HG03196 (cell line): ENCODE results near the gene RBM33.
"Not testable (repeated sequence)": the region's sequence is repeated elsewhere in the genome, so short reads cannot be mapped to it uniquely, and the experiment has no call there.

ENCODE experiments used
- ATAC-seq: cut with Tn5 transposase; IDR thresholded peaks from one replicate; pipeline ENCODE4 v1.9.1; 2021; ENCODE audit not compliant: unreplicated experiment

The RBM33 gene

DNA sequence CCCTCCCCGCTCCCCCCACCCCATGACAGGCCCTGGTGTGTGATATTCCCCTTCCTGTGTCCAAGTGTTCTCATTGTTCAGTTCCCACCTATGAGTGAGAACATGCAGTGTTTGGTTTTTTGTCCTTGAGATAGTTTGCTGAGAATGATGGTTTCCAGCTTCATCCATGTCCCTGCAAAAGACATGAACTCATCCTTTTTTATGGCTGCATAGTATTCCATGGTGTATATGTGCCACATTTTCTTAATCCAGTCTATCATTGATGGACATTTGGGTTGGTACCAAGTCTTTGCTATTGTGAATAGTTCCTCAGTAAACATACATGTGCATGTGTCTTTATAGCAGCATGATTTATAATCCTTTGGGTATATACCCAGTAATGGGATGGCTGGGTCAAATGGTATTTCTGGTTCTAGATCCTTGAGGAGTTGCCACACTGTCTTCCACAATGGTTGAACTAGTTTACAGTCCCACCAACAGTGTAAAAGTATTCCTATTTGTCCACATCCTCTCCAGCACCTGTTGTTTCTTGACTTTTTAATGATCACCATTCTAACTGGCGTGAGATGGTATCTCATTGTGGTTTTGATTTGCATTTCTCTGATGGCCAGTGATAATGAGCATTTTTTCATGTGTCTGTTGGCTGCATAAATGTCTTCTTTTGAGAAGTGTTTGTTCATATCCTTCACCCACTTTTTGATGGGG lies 42.3 kb downstream of the RBM33 start:
- ATAC-seq: not testable (repeated sequence)

DNA sequence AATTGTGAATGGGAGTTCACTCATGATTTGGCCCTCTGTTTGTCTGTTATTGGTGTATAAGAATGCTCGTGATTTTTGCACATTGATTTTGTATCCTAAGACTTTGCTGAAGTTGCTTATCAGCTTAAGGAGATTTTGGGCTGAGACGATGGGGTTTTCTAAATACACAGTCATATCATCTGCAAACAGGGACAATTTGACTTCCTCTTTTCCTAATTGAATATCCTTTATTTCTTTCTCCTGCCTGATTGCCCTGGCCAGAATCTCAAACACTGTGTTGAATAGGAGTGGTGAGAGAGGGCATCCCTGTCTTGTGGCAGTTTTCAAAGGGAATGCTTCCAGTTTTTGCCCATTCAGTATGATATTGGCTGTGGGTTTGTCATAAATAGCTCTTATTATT lies 43.8 kb downstream of the RBM33 start:
- not testable (repeated sequence) for ATAC-seq

DNA sequence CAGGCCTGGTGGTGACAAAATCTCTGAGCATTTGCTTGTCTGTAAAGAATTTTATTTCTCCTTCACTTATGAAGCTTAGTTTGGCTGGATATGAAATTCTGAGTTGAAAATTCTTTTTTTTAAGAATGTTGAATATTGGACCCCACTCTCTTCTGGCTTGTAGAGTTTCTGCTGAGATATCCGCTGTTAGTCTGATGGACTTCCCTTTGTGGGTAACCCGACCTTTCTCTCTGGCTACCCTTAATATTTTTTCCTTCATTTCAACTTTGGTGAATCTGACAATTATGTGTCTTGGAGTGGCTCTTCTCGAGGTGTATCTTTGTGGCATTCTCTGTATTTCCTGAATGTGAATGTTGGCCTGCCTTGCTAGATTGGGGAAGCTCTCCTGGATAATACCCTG lies 46.2 kb downstream of the RBM33 start:
- ATAC-seq: not testable (repeated sequence)

DNA sequence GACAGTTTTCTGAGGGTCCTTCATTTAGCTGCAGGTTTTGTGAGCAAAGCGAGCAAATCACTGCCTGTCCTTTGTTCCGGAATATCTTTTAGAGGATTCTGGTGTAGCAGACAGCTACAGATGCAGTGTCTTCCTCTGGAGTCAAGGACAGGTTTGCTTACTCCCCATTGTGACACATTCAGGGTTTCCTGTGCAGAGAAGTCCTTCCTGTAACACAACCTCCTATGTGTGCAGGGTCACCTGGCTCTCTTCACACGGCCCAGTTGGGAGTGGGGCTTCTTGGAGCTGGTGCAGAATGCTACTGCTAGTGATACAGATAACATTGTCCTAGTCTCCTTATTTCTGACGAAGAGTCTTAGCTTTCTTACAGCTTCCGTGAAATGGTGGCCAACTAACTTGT lies 47.9 kb downstream of the RBM33 start:
- no peak for ATAC-seq

- ATAC-seq: no peak
Observed at GRCh38 chr7:155693826-155694225, 49.4 kb downstream of the RBM33 start.

DNA sequence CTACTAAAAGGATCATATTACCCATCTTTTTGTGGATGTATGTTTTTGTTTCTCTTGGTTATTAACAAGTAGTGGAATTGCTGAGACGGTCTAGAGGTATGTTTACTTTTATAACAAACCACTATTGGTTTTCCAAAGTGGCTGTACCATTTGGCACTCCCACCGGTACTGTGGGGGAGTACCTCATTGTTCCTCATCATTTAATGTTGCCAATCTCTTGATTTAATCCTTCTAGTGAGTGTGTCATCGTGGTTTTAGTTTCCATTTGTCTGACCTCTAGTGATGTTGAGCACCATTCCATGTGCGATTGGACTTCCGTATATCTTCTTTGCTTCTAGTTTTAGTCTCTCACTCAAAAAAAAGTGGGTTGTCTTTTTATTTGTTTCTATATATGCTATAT lies 50.4 kb downstream of the RBM33 start:
- no peak for ATAC-seq

DNA sequence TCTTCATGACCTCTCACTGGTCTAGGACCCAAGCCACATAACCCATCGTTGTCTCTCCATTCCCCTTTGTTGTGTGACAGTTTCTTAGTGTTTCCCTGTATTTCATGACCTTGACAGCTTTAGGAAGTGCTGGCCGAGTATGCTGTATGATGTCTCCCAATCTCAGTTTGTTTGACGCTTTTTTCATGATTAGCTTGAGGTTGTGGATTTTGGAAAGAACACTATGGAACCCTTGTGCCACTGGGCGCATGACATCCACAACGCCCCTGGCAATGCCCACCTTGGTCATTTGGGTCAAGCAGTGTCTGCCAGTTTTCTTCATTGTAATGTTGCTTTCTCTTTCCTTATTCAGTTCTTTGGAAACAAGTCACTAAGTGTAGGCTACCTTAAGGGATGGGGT lies 52.3 kb downstream of the RBM33 start:
- no peak for ATAC-seq

DNA sequence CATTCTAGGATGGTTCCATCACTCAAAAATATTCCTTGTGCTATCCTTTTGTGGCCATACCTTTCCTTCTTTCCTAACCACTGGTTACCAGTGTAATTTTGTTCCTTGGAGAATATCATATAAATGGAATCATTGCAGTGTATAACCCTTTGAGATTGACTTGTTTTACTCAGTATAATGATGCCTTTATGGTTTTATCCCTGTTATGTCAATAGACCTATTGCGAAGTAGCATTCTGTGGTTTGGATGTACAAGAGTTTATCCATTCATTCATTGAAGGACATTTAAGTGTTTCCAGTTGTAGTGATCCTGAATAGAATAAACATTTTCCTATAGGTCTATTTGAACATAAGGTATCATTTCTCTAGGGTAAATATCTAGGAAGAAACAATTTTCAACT lies 54.2 kb downstream of the RBM33 start:
- no peak for ATAC-seq

DNA sequence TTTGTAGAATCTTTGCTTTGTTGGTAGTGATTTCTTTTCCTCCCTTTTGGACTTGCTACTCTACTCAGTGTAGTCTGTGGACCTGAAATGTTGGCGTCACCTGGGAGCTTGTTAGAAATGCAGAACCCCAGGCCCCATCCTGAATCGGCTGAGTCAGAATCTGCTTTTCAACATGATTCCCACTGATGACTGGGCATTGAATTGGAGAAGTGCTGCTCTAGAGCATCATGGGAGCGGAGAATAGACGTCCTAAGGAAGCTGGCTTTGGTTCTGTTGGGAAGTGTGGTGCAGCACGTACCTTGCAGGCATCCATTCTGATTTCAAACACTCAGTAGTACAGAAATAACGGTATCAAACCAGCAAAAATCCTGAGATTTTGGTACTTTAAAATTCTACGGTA lies 54.7 kb downstream of the RBM33 start:
- no peak for ATAC-seq

DNA sequence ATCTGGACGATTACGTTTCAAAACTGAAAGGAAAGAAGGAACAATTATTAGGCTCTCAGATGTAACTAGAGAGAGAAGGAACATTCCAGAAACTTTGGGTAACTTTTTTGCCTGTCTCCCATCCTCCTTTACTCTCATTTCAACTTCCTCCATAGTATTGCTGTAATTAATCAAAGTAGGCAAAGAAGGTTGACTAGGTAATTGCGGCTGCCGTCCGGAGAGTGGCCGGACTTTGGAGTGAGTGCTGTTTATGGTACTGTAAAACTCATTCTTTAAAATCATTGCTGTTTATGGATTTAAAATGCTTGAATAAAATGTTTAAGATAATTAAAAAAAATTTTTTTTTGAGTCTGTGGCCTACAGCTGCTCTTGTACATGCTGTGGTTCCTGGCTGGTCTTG lies 56.4 kb downstream of the RBM33 start:
- ATAC-seq: no peak

- ATAC-seq: no peak
Observed at GRCh38 chr7:155701972-155702544, 57.6 kb downstream of the RBM33 start.

DNA sequence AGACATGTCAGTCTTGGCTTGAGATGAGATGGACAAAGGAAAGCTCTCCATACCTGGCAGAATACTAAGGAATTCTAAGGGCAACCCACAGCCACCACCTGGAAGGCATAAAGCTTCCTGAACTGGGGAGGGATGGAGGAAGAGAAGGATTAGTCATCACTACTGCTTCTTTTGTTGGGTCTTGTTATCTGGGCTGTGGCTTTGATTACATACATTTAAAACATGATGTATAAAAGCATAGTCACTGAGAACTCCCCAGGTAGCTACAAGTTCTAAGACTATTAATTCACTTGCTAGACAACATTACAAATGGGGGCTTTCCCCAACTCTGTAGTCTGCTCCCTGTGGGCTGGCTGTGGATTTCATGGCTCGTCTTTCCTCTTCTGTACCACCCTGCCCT lies 58.2 kb downstream of the RBM33 start:
- no peak for ATAC-seq

DNA sequence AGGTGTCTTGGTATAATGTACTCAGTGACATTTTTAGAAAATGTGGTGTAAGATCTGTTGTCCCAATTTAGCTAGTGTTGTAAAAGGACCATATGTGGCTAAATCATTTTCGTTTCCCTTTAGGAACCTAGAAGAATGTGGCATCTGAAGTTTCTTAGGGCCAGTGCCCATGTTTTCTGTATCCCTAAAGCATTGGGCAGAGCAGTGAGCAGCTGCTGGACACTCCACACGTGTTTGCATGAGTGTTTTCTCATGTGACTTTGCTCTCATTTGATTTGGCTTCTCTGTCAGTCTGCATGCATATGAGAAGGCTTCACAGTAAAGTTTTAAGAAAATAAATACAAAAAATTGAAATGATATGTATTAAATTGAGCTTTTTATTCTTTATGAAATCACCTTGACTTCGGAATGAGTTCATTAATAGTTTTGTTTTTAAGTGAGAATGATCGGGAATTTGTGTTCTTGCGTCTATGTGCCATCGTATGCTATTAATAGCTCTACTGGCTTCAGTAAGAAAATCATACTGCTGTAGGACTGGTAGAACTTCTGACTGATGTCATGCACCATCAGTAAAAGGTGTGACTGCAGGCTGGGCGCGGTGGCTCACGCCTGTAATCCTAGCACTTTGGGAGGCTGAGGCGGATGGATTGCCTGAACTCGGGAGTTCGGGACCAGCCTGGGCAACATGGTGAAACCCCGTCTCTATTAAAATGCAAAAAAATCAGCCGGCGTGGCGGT lies 61.3 kb downstream of the RBM33 start:
- ATAC-seq: no peak

- ATAC-seq: no peak
Observed at GRCh38 chr7:155706376-155706775, 61.9 kb downstream of the RBM33 start.

GRCh38 chr7:155709453-155709852 lies 65.0 kb downstream of the RBM33 start:
- ATAC-seq: peak; percentile 54

- no peak for ATAC-seq
Observed at GRCh38 chr7:155710031-155710430, 65.6 kb downstream of the RBM33 start.

DNA sequence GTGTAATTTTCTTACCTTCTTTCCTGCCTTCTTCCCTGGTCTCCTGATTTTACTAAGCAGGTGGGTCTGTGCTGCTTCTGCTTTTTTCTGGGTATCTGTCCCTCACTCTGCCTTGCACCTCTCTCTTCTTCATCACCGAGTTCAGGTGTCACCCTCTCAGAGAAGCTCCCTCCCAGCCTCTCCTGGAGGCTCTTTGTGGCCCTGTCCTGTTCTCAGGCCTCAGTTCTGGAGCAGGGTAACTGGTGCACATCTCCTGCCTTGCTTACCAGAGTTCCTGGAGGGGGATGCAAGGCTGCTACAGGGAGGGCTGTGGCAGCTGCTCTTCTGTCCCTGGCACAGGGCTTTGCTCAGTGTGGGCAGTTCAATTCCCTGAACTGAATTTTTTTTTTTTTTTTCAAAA lies 66.1 kb downstream of the RBM33 start:
- no peak for ATAC-seq

DNA sequence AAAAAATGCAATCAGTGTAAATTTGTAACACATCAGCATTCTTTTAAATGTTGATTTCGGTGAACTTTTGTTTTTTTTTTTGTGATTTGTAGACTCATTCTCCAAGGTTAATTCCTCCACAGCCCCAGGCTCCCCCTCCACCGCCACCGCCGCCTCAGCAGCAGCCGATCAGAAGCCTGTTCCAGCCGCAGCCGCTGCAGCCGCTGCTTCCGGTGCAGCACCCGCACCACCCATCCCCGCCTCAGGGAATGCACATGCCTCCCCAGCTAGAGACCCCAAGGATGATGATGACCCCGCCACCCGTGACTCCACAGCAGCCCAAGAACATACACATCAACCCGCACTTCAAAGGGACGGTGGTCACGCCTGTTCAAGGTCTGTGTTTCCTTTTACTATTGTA lies 66.6 kb downstream of the RBM33 start:
- ATAC-seq: no peak

DNA sequence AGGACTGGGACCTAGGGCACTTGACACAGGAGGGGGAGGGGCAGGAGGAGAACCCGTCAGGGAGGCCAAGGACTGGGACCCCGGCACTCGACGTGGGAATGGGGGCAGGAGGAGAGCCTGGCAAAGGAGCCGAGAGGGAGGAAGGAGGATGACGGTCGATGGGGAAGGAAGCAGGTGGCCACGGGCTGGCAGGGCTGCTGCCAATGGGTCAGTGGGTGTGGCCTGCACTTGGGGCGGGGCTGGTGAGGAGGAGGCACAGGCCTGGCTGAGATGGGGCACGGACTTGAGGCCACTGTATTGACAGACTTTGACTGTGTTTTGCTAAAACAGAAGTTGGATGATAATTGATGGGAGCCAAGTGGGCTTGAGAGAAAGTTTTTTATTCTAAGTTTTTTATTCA lies 68.9 kb downstream of the RBM33 start:
- ATAC-seq: no peak

GRCh38 chr7:155714702-155715101 lies 70.2 kb downstream of the RBM33 start:
- ATAC-seq: no peak

DNA sequence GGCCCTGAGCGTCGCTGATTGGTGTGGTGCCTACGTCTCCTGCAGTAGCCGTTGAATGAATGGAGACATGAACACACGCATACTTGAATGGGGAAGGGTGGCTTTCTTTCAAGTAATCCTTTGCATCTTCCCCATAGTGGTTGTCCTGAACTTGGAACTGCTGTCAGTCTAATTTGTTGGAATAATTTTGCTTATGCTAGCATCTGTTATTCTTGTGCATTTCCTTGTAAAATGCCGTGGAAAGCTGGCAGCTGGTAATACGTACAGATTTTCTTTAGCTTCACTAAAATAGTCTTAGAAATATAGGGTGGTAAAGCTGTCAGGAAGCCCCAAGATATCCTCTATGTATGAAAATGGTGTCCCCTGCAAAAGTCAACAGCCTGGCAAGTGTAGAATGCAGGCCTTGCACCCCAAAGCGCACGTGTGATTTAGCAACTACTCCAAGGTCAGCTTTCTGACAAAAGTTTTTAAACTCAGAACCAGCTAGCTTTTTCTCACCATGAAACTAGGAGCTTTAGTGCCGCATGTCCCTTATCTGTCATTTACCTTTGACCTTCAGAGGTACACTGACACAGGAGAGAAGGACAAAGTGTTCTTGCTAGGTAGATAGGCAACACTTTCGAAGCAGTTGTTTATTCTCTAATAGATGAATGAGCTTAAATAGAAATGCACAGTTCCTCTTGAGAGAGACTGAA lies 70.8 kb downstream of the RBM33 start:
- no peak for ATAC-seq
